GM21515 (cell line): ENCODE data around the gene GTSE1.

Experiments
- ATAC-seq: cut with Tn5 transposase; IDR thresholded peaks from one replicate; pipeline ENCODE4 v1.9.1; 2021; ENCODE audit not compliant: unreplicated experiment

The GTSE1 gene

DNA sequence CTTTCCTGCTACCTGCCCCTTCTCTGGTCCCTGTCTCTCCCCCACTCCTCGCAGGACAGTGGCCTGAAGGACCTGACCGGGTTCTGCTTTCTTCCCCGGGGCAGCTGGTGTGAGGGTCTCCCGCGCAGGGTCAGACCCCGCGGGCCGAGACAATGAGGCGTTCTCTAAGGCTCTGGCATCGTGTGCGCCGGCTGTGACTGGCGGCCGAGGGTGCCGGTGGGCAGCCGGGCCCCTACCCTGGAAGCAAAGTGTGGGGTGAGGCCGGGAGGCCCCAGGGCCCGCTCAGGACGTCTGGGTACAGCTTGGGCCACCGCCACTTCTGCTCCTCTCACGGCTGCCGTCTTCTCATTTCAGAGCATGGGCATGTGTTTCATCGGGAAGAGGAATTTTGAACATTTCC, 55.1 kb downstream of the GTSE1 start:
- no peak for ATAC-seq

DNA sequence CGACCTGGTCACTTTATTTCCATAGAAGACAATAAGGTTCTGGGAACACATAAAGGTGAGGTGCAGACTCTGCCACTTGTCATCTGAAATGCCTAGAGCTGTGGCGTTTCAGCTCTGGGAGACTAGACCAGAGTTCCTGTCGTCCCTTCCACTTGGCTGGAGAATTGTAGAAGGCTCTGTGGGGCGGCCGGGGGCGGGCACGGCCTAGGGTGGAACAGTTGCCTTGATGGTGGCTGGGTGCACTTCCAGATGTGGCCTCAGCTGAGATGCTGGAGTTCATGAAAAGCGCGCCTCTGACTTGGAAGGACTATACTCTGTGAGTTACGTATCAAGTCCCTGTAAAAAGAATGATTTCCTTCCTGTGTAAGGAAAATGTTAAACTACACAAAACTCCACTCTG, 55.6 kb downstream of the GTSE1 start:
- no peak for ATAC-seq

DNA sequence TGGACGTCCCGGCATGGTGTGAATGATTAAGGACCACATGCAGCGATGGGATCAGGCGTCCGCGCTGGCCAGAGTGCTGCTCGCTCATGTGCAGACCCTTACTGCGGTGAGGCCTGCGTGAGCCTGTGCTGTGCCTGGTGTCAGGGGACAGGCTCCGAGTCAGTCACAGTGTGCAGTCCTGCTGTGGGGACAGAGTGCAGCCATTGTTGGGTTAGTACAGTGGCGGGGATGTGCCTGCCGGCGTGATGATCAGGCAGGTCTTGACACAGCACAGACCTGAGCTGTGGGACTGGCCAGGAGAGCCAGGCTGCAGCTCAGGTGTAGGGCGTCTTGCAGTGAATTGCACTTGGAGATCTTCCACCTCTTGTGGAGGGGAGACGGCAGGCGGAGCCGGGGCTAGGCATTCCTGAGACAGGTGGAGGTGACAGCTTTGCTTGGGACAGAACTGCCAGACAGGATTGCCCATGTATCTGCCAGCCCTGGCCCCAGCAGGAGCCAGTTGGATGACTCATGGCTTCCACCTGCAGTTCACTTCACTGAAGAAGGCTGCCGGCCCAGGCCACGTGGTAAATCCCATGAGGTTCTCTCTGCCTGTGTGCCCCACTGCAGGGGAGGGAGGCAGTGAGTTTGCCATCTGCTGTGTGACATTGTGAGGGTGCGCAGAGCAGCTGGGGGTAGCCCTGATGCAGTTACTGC, 56.2 kb downstream of the GTSE1 start:
- no peak for ATAC-seq

DNA sequence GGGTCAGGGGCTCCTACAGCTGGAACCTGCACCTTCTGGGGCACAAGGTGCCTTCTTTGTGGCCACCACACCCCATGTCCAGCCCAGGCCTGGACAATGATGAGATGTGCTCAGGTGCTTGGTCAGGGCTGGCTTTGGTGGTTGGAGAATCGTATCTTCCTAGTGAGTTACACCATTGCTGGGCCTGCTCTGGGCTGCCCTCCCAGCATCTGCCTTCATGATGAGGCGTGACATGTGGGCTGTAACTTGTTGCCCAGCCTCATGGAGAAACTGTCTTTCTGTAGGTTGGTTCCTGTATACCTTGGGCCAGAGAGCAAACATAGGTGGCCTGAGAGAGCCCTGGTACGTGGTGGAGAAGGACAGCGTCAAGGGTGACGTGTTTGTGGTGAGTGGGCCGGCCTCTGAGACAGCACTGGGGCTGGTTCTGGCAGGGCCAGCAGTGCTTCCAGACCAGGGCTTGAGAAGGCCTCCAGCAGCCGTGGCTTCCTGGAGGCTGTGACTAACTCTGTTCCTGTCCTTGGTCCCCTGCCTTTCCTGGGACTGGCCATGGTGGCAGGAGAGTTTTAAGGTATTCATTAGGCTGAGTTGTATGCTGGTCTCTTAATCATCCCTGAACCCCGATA, 56.9 kb downstream of the GTSE1 start:
- ATAC-seq = no peak

DNA sequence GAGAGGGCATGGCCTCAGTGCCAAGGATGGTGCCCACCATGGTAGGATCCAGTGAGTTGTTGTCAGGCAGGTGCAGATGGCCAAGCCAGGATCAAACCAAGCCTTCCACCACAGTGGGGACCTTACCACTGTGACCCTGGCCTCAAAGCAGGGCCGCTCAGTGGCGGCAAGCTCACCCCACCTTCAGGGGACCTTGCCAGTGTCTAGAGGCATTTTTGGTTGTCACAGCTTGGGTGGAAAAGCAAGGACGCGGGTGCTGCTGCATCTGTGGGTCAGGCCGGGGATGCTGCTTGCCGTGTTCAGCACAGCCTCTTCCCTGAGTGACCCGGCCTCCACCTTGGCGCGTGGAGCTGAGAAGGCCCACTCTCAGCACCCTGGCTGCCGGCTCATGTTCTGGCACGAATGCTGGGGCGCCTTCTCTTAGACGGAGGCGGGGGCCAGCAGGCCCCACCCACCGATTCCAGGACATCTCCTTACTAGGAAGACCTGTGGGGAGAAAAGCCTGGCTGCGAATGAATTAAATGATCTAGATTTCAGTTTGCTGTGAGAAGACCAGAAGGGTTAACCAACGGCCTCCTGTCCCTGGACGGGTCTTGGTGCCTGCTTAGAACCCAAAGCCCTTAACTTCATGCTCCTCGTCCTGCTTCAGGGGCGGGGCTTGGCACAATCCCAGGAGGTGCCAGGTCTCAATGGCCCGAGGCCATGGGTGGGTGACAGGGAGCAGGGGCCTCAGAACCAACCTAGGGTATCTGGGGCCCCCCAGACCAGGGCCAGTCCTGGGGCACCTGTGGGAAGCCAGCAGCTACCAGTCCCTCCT, 57.7 kb downstream of the GTSE1 start:
- ATAC-seq = no peak

DNA sequence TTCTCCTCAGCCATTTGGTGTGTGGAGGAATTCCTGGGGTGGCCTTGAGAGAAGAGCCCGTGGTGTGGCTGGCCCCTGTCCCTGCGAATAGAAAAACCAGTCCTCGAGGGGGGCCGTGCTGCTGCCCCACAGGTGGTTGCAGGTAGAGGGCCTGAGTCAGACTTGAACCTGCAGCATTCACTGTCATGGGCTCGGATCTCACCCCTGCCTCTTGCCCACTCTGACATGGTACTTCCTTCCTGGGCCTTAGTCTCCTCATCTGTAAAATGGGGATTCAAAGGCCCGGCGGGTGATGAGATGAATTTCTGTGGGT, 58.3 kb downstream of the GTSE1 start:
- ATAC-seq = no peak

DNA sequence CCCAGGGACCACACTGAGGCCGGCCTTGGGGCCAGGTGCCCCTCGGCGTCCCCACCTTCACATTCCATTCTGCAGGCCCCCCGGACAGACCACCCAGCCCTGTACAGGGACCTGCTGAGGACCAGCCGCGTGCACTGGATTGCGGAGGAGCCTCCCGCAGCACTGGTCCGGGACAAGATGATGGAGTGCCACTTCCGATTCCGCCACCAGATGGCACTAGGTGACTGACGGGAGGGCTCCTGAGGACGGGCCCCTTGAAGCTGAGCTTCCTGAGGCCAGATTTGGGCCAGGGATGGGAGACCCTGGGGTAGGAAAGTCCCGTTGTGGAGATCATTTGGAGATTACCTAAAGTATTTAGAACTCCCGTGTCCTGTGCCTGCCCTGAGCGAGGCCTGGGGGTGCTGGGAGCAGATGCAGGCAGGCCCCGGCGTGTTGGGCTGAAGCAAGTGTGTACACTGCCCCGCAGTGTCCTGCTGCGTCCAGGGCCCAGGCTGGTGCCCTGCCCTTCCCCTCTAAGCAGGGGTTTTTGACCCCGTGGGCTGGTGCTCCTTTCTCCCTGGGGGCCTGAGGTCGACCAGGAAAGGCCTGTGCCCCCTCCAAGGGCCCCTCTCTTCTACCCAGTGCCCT, 58.8 kb downstream of the GTSE1 start:
- ATAC-seq = no peak

DNA sequence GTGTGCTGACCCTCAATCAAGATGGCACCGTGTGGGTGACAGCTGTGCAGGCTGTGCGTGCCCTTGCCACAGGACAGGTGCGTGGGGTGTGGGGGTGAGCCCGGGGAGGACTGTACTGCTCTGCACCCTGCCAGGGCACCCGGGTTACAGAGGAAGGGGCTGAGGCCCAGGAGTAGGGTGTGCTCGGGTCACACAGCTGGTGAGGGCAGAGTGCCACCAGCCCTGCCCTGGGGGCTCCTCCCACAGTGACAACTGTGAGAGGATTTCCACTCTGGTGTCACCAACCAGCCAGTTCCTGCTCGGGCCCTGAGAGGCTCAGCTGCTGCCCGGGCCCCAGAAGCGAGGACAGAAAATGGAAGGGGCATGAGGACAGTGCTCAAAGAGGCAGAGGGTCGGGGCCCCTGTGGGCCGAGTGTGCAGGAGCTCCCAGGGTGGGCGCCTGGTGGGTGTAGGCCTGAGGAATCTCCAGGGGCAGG, 59.4 kb downstream of the GTSE1 start:
- ATAC-seq = no peak

DNA sequence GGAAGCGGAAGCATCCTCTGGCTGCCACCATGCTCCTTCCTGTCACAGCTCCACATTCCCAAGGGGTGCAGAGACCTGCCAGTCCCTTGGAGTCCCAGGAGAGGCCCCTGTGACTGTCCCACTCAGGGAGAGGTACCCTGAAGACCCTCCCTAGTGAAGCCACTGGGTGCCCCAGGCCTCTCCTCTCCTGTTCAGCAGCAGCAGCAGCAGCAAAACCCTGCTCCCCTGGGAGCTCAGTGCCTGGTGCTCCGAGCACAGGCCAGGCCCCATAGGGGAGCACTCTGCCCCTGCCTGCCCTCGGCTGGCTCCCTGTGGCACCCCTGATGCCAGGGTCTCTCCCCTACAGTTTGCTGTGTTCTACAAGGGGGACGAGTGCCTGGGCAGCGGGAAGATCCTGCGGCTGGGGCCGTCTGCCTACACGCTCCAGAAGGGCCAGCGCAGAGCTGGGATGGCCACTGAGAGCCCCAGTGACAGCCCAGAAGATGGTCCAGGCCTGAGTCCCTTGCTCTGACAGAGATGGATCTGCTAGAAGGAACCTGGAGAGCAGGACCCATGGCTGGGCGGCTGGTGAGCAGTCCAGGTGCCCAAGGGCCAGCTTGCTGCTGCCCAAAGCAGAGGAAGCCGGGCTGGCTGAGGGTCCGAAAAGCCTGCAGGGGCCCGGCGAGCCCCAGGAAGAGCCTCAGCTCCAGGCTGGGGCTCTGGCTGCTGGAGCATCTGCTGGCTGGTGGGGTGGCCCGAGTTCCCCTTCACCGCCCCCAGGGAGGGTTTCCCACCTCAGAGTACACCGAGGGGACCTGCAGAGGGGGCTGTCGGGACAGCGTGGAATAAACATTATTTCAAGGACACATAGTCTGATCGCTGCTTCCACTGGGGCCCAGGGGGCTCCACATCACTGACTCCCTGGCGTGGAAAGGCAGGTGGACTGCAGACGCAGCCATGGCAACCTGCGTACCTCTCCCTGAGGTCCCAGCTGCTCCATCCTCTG, 60.1 kb downstream of the GTSE1 start:
- no peak for ATAC-seq

DNA sequence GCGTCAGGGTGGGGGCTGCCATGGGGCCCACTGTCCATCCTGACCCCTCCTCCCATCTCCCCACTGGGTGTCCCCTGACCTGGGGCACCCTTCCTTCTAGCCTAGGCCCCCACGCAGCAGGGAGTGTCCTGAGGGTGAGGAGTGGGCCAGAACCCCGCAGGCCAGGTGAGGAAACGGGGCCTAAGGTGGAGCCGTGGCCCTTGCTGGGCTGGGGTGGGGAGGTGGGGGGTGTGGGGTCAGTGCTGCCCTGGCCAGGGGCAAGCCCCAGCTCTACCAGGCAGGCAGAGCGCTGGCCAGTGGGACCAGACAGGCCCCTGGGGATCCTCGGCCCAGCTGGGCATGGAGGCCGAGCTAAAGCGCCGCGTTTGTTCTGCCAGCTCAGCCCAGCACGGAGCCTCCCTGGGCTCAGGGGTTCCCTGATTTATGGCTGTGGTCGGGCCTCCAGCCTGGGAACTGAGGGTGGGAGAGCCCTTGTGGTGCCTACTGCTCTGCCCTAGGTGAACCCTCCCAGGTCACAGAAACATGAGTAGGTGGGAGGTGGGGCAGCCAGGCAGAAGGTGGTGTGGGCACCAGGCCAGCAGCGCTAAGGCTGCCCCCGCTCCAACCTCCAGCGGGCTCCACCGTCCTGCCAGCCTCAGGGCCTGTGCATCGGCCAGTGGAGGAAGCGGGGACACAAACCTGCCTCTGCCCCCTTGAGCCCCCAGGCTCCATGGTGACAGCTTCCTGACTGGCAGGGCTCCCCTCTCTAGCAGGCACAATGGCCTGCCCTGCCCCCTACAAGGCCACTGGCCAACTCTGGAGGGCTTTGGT, 61.2 kb downstream of the GTSE1 start:
- ATAC-seq = no peak

DNA sequence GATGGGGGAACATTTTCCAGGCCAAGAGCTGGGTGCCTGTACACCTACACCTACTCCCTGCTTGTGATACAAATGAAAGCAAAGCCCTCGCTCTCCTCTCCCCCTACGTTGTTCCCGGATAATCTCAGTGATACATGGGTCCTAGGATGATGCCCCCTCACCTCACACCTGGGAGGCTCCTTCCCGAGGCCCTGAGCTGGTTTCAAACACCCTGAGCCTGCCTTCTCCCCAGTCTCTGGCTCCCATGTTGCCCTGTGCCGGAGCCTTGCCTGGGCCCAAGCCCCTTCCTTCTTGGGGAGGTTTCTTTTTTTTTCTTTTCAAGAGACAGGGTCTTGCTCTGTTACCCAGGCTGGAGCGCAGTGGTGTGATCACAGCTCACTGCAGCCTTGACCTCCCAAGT, 62.1 kb downstream of the GTSE1 start:
- no peak for ATAC-seq

DNA sequence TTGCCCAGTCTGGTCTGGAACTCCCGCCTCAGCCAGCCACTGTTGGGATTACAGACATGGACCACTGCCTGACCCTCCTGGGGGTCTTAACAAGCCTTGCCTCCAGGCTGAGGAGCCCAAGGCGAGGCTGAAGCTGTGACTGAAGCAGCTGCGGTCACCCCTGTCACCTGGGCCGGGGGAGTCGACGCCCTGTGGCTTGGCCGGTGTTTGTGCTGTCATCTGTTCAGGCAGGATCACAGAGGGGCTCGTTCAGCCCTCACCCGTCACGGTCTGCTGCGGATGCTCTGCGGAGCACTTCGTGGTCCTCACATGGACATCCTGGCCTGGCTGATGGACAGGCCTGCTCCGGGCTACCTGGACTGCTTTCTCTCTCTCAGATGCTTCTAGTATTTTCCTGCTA, 62.7 kb downstream of the GTSE1 start:
- ATAC-seq = no peak

DNA sequence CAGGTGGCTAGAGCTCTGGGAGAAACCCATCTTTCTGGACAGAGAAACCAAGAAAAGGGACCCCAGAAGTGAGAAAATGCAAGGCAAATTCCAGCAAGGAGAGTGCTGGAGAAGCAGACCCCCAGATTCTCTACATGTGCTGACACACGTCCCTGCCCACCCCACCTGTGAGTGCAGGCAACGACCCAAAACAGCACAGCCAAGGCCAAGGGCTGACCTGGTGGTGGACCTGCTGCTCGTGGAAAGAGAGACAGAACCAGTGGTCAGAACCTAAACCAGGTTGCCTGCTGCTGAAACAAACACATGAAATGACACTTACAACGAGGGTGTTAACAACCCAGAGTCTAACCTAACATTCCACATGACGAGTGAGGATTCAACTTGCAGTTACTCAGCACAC, 63.4 kb downstream of the GTSE1 start:
- no peak for ATAC-seq

DNA sequence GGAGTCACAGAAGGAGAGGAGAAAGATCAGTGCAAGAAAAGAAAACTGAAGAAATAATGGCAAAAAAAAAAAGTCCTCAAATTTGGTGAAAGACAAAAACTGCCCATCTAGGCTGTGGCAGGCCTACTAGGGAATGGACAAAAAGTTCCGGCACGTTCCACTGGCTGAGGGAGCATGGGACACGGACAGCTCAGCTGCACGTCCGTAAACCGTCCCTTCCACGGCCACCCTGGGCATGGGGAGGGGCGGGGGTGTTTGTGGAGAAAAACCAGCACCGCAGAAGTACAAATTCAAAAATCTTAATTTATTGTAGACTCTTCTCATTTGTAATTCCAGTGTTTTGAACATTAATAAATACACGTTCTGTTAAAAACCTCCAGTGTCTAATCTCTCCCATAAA, 64.2 kb downstream of the GTSE1 start:
- ATAC-seq = no peak

DNA sequence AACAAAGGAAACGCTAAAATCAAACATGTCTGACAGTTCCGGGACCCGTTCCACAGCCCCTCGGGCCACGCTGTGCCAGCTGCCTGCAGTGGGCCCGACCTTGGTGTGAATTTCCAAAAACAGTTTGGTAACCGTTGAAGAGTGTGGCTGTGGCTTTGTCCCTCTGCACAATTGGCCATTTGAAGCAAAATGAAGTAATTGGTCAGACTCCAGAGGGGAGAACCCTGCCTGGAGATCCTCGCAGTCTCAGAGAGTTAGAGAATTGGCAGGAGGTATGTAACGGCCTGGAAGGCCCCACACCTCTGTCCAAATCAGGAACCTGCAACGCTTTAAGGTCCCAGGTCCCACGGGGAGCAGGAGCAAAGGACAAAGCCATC, 65.1 kb downstream of the GTSE1 start:
- no peak for ATAC-seq

DNA sequence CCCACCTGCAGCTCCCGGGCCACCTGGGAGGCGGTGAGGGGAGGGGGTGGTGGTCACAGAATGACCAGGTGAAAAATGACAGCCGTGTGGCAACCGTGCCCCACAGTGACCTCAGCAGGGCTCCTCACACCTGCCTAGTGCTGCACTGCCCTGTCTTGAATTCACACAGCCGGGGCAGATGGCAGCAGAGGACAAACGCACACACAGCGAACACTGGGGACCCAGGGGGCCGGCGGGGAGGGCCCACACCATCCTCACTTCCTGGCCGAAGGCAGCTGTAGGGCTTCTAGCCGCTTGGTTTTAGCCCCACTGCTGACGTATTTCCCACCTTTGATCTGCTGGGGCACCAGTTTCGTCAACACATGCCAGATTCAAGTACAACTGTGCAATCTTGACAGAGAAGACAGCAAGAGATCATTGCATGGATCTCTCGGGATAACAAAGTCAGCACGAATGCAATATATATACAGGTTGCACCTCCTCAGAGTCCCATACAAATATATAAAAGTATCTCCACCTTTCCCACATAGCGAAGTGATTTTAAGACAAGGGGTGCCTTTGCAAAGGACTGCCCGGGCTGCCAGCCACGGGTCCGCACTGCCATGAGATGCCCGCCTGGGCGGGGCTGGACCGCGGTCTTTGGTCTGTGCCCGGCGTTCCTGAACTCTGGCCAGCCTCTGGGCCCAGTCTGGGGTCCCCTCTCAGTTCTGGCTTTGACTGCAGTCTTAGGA, 65.7 kb downstream of the GTSE1 start:
- no peak for ATAC-seq

DNA sequence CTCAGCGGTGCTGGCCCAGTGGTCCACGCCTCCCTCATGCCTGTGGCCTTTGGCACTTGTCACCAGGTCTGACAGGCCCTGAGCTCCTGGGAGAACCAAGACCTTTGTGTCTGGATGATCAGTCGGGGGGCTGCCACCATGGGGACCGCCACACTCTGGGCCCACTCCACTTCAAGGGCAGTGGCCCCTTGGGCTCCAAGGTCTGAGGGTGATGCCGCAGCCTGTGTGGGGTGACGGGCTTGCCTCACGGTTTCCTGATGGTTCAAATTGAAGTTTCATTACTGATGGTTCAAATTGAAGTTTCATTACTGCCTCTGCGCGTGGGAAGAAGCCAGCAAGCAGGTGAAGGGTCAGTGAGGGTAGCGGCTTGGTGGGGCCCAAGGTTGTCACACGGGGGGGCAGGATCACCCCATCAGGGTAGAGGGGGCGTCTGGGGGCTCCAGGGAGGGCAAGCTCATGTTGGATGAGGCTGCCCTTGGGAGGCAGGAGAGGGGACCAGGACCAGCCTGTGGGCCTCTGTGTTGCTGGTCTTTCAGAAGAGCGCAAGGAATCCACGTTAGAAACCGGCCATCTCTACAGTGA, 66.4 kb downstream of the GTSE1 start:
- ATAC-seq = no peak

DNA sequence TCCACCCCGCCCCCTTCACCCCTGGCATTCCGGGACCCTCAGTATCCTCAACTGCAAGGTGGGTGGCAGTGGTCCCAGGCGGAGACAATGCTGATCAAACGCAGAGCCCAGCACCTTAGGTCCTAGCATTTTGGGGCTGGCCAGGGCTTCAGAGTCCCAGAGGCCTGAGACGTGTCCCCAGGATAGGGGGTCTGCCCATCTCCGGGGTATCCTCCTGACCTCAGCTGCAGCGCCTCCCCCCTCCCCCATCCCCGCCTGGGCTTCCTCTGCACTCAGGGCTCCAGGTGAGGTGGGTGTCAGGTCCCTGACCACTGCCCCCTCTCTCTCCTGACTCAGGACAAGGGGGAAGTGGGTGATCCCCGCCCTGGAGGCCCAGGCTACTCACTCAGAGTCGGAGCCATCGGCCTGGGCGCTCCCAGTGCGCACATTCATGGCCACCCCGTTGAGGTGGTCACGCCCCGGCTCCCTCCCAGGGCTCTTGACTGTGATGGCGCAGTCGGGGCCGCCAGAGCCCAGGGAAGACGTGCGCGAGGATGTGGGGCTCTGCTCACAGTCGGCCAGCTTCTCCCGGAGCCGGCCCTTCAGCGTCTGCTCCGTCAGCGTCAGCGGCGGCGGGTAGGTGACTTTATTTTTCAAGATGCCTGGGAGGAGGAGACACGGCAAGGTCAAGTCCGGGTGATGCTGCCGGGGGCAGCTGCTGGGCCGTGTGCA, 67.1 kb downstream of the GTSE1 start:
- ATAC-seq = no peak
